ENCODE data around the gene TC2N. TPM values are rescaled to one million over a fixed set of nuclear protein-coding genes. Genes with fewer than 3 reads are reported as not detected.
A peak's percentile ranks its signal among the peaks of the same experiment; 100 is the strongest.
"Not testable (repeated sequence)": the region's sequence is repeated elsewhere in the genome, so short reads cannot be mapped to it uniquely, and the experiment has no call there.

The TC2N gene
- polyA plus RNA-seq, 6 donors from 2014 or later: 0.60 to 16.6 (median 7.4) TPM

DNA sequence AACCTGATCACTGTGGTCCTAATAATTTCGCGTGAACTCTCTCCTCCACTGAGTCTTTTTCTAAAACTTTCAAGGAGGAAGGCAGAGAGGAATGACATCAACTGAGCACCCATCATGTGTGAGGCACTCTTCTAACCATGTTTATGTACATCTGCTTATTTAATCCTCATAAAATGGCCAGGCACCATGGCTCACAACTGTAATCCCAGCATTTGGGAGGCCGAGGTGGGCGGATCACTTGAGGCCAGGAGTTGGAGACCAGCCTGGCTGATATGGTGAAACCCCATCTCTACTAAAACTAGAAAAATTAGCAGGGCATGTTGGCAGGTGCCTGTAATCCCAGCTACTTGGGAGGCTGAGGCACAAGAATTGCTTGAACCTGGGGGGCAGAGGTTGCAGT, 4.1 kb upstream of the TC2N start:
- not testable (repeated sequence) for H3K36me3 Mint-ChIP-seq; H3K27me3 Mint-ChIP-seq; H3K4me3 Mint-ChIP-seq; DNase-seq; H3K9me3 Mint-ChIP-seq; ATAC-seq (ENCODE audit: low read depth in 2 of 2)
- Mint-ChIP-seq H3K27ac (peak overlapping the region in 2 of 6 donors; percentile 35 to 47), H3K4me1 (peaks cover 46 to 70% (median 58%) of the 10 kb centered on the region in 3 donors)

DNA sequence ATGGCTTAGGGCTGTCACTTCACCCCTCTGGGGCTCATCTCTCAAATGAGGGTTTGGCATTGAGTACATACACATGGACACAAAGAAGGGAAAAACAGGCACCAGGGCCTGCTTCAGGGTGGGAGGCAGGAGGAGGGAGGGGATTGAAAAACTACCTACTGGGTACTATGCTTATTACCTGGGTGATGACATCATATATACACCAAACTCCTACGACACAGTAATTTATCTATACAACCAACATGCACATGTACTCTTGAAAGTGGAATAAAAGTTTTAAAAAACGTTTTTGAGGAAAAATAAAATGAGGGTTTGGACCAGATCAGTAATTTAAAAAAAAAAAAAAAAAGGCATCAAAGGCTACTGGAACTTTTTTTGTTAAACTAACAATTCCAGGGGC, 3.6 kb upstream of the TC2N start:
- Mint-ChIP-seq H3K27ac (peak overlapping the region in 1 of 6 donors; percentile 88), H3K4me1 (peaks cover 46 to 71% (median 58%) of the 10 kb centered on the region in 3 donors), H3K27me3 (no peaks in the 10 kb centered on the region), H3K9me3 (peaks cover 0 to 1% (median 0%) of the 10 kb centered on the region in 7 donors), H3K4me3 (no peak overlapping the region), H3K36me3 (no peaks in the 10 kb centered on the region)
- DNase-seq (no peak), ATAC-seq (ENCODE audit: low read depth in 2 of 2) (no peak)

DNA sequence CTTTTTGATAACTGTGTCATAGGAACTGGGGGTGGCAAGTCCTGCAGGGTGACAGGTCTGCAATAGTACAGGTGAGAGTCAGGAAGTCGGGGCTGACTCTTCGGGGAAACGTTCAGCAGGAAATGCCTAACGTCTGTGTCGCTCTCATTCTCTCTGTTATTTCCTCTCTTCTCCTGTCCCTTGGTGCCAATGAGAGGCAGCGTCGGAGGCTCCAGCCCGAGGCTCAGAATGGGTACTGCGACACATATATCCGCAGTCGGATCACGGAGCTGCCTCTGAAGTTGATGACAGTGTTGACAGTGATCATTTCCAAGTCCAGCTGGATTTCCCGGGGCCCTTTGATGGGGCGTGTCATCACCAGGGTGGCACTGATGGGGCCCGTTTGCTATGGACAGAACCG, 2.7 kb upstream of the TC2N start:
- Mint-ChIP-seq H3K36me3 (no peaks in the 10 kb centered on the region), H3K4me3 (peak overlapping the region in 2 of 8 donors; percentile 19 to 76), H3K27ac (peak overlapping the region in 1 of 6 donors; percentile 50)

DNA sequence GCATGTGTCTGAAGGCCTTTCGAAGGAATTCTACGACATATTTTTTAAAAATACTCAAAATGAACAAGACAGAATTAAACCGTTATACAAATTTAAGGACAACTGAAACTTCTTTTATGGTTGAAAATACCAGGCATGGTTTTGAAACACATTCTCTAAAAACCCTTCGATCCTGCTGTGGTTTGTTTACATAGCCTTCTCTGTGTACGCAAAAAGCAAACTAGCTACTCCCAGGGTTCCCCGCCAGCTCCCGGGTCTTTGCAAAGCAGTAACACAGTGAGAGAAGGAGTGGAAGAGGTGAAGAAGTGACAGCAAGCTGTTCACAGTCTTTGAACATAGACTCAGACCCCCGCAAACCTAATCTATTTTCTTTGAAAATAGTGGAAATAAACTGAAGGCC, 2.2 kb upstream of the TC2N start:
- ATAC-seq (ENCODE audit: low read depth in 2 of 2) (no peak), DNase-seq (no peak)
- Mint-ChIP-seq H3K4me1 (peaks cover 42 to 66% (median 46%) of the 10 kb centered on the region in 3 donors), H3K9me3 (peaks cover 0 to 1% (median 0%) of the 10 kb centered on the region in 7 donors), H3K27ac (peak overlapping the region in 2 of 6 donors; percentile 50 to 77), H3K4me3 (peak overlapping the region in 3 of 8 donors; percentile 8 to 76 (median 19)), H3K27me3 (no peaks in the 10 kb centered on the region), H3K36me3 (no peaks in the 10 kb centered on the region)

More for the DNA sequence above, 2.7 kb upstream of the TC2N start:
- peaks cover 42 to 70% (median 50%) of the 10 kb centered on the region in 3 donors for H3K4me1 Mint-ChIP-seq
- DNase-seq (no peak), ATAC-seq (ENCODE audit: low read depth in 2 of 2) (no peak)
- no peaks in the 10 kb centered on the region for H3K27me3 Mint-ChIP-seq
- peaks cover 0 to 1% (median 0%) of the 10 kb centered on the region in 7 donors for H3K9me3 Mint-ChIP-seq

DNA sequence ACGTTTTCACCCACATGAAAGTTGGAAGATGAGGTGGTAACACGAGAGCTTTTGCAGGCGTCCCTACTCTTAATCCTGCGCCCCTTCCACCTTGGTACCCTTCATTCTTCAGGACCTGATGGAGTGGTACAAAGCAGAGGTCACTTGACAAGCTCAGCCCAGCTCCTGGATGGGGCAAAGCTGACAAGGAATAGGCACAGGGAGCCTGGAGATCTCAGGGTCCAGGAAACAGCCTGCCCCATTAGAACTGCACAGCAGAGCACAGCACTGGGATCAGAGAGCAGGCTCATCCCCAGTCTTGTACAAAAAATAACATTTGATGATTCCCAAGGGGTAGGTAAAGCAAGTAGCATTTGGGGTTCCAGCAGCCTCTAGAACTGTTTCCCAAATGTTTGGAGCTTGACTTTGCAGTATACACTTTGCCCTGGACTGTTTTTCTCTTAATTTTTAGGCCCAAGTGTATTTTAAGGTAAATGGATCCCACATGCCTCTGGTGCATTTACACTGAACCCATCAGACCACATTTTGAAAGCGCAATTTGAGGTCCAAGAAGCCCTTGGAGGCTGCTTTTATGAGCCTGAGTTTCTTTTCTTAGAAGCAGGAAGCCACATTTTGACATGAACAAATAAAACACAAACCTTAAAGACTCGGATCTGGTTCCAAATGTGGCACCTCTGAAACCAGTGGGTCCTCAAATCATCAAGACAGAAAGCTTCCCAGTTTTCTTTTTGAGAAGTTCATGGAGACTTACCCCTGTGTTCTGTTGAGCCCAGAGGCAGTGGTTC, 633 bp downstream of the TC2N start:
- Mint-ChIP-seq H3K36me3 (no peaks in the 10 kb centered on the region), H3K4me1 (peaks cover 21 to 52% (median 27%) of the 10 kb centered on the region in 3 donors), H3K9me3 (peaks cover 0 to 1% (median 0%) of the 10 kb centered on the region in 7 donors), H3K27me3 (no peaks in the 10 kb centered on the region), H3K27ac (peak overlapping the region in 1 of 6 donors; percentile 16), H3K4me3 (peak overlapping the region in 3 of 8 donors; percentile 32 to 66 (median 38))
- ATAC-seq (ENCODE audit: low read depth in 2 of 2) (no peak), DNase-seq (no peak)

DNA sequence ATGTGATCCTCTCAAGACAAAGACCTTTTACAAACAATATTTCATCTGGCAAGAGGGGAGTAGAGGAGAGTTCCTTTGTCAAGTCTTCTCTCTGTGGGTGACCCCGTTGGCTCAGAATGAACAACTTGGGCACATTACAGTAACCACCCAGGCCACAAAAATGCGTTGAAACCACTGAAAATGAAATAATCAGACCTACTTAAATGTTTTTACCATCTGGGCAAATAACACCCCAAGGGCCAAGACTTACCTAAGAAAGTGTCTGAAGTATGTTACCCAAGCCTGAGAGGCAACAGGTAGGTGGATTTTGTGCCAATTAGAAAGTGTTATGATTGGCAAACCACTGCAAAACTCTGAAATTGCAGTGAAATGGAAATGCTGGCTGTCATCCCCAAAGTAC, 1.3 kb downstream of the TC2N start:
- Mint-ChIP-seq H3K27me3 (no peaks in the 10 kb centered on the region), H3K4me3 (no peak overlapping the region), H3K9me3 (peaks cover 0 to 1% (median 0%) of the 10 kb centered on the region in 7 donors), H3K4me1 (peaks cover 26 to 51% (median 32%) of the 10 kb centered on the region in 3 donors), H3K27ac (peak overlapping the region in 1 of 6 donors; percentile 56), H3K36me3 (no peaks in the 10 kb centered on the region)
- no peak for ATAC-seq (ENCODE audit: low read depth in 2 of 2)
- DNase-seq: no peak

DNA sequence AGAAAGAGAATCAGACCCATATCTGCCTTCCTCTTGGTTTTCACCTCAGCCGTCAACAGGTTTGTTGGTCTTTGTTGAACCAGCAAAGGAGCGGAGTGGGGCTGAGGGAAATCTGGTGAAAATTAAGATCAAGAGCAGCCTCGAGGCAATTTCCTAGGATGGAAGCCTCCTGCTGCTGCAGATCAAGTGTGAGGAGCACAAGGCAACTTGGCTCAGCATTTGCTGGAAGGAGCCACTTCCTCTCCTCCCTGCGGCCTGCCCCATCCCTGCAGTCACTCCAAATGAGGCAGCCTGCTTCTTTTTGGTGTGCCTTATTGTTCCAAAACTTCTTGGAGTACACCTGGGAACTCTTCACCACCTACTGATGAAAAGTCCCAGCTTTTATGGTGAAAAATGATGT, 4.9 kb downstream of the TC2N start:
- H3K27me3 Mint-ChIP-seq: peaks cover 0 to 5% (median 0%) of the 10 kb centered on the region in 3 donors
- ATAC-seq (ENCODE audit: low read depth in 2 of 2) (no peak), DNase-seq (no peak)
- H3K36me3 Mint-ChIP-seq: no peaks in the 10 kb centered on the region
- H3K9me3 Mint-ChIP-seq: peaks cover 0 to 3% (median 0%) of the 10 kb centered on the region in 7 donors
- H3K4me3 Mint-ChIP-seq: peak overlapping the region in 1 of 8 donors; percentile 1
- peaks cover 16 to 47% (median 27%) of the 10 kb centered on the region in 3 donors for H3K4me1 Mint-ChIP-seq
- peak overlapping the region in 1 of 6 donors; percentile 56 for H3K27ac Mint-ChIP-seq

DNA sequence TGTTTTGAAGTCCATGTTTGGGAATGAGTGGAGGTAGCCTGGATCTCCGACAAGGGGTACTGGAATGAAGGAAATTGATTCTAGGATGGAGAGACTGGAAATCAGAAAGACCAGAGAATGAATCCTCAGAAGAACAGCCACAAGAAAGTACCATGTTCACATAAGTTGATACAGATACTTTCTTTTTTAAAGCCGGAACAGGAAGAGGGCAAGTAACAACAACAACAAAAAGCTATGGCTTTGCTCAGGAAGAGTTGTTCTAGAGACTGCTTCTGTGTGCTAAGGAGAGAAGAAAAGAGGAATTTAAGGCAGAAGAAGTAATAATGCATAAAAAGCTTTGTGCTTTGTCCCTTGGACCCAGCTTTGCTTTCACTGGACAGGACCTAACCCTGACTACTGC, 6.2 kb downstream of the TC2N start:
- H3K27me3 Mint-ChIP-seq: peaks cover 0 to 5% (median 0%) of the 10 kb centered on the region in 3 donors
- DNase-seq: no peak
- peaks cover 0 to 3% (median 0%) of the 10 kb centered on the region in 7 donors for H3K9me3 Mint-ChIP-seq
- no peaks in the 10 kb centered on the region for H3K36me3 Mint-ChIP-seq
- ATAC-seq (ENCODE audit: low read depth in 2 of 2): no peak
- peaks cover 10 to 35% (median 20%) of the 10 kb centered on the region in 3 donors for H3K4me1 Mint-ChIP-seq
- H3K4me3 Mint-ChIP-seq: peak overlapping the region in 4 of 8 donors; percentile 9 to 89 (median 33)
- H3K27ac Mint-ChIP-seq: peak overlapping the region; percentile 21 to 94 (median 44)

DNA sequence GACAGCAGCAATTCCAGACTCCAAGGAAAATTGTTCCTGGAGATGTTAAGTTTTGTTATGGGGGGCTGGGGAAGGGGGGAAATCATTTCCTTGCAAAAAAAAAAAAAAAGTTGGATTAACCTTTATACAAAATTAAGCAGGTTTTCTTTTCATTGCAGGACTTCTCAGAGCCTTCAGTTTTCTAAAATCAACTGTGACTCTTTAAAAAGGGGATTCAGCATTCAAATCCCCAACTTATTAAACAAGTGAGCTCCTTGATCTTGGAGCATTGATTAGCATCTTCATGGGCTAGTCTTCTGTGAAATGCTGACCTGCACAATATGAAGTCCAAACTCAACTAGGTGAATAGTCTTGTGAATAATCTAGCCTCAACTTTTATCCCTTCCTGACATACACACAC, 7.1 kb downstream of the TC2N start:
- no peak for DNase-seq
- Mint-ChIP-seq H3K4me3 (no peak overlapping the region), H3K9me3 (peaks cover 0 to 3% (median 0%) of the 10 kb centered on the region in 7 donors), H3K27ac (peak overlapping the region in 2 of 6 donors; percentile 53 to 73), H3K36me3 (no peaks in the 10 kb centered on the region), H3K4me1 (peaks cover 10 to 35% (median 20%) of the 10 kb centered on the region in 3 donors), H3K27me3 (peaks cover 0 to 5% (median 0%) of the 10 kb centered on the region in 3 donors)
- ATAC-seq (ENCODE audit: low read depth in 2 of 2): no peak

DNA sequence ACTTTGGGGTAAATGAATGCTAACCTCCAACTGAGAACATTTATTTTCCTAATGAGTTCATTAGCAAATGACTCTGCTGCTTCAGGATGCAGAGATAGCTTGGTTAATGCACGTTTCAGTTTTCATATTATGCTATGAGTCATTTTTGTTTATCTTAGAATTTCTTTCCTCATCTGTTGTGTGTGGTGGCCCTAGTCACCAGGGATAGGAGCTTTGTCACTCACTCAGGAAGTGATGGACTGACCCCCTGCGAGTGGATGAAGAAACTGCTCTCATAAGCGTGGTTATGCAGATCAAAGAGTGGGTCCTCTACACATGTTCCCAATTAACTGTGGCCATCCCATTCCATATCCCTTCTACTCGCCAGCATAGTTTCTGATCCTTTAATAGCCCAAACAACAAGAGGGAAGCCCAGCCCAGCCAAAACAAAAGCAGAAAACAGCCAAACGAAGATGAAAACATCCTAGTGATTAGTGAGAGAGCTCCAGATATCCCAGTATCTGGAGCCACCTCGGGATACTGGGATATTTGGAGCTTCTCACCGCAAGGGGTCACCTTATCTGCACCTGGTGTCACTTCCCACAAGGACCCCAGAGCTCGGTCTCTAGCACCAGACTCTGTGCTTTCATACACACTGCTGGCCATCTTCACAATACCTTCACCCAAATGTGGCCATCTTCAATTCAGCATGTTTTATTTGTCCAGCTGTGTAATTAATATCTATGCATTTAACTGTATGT, 8.6 kb downstream of the TC2N start:
- Mint-ChIP-seq H3K27ac (no peak overlapping the region), H3K4me1 (peaks cover 10 to 35% (median 20%) of the 10 kb centered on the region in 3 donors), H3K27me3 (peaks cover 0 to 5% (median 0%) of the 10 kb centered on the region in 3 donors), H3K9me3 (peaks cover 0 to 3% (median 0%) of the 10 kb centered on the region in 7 donors), H3K36me3 (no peaks in the 10 kb centered on the region), H3K4me3 (no peak overlapping the region)
- ATAC-seq (ENCODE audit: low read depth in 2 of 2) (no peak), DNase-seq (no peak)

DNA sequence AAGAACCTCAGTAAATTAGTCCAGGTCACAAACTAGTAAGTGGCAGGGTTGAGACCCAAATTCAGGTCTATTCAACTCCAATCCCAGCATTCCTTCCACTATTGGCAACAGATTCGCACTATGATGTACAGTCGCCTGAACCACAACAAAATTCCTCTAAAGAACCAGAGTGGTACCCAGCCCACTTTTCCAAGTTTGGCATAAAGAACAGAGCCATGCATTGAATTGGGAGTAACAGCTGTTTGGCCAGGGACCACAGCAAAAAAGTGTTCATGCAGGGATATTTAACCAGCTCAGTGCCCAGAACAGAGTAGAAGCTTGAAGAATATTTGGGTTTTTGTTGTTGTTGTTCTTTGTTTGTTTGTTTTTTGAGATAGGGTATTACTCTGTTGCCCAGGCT, 9.7 kb downstream of the TC2N start:
- Mint-ChIP-seq H3K4me3 (no peak overlapping the region), H3K9me3 (peaks cover 0 to 3% (median 0%) of the 10 kb centered on the region in 7 donors), H3K36me3 (no peaks in the 10 kb centered on the region), H3K4me1 (peaks cover 12 to 41% (median 21%) of the 10 kb centered on the region in 3 donors), H3K27ac (no peak overlapping the region), H3K27me3 (peaks cover 0 to 5% (median 0%) of the 10 kb centered on the region in 3 donors)
- ATAC-seq (ENCODE audit: low read depth in 2 of 2) (no peak), DNase-seq (no peak)

DNA sequence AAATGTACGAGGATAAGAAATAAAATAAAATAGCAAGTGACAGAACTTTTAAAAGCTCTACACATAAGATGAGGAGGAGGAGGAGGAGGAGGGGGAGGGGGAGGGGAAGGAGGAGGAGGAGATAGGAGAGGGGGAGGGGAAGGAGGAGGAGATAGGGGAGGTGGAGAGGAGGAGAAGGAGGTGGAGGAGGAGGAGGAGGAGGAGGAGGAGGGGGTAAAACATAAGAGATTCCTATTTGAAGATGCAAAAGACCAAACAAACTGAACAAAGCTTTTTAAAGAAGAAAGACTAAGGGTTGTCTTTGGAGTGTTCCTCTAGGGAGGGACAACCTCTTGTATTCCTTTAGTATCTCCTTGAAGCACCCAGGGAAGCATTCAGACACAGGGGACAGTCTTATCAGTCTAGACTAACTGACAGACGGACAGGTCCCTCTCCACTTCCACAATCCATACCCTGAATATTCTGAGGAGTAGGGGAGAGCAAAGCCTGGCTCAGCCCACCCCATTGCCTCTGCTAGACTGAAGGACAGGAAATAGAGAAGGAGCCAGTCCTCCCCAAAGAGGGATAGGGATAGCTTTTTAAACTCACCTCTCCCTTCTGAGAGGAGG, 12.9 kb downstream of the TC2N start:
- H3K27me3 Mint-ChIP-seq: peaks cover 0 to 3% (median 0%) of the 10 kb centered on the region in 3 donors
- no peaks in the 10 kb centered on the region for H3K9me3 Mint-ChIP-seq
- peaks cover 10 to 34% (median 17%) of the 10 kb centered on the region in 3 donors for H3K4me1 Mint-ChIP-seq
- H3K4me3 Mint-ChIP-seq: no peak overlapping the region
- ATAC-seq (ENCODE audit: low read depth in 2 of 2): no peak
- DNase-seq: no peak
- no peak overlapping the region for H3K27ac Mint-ChIP-seq
- no peaks in the 10 kb centered on the region for H3K36me3 Mint-ChIP-seq

DNA sequence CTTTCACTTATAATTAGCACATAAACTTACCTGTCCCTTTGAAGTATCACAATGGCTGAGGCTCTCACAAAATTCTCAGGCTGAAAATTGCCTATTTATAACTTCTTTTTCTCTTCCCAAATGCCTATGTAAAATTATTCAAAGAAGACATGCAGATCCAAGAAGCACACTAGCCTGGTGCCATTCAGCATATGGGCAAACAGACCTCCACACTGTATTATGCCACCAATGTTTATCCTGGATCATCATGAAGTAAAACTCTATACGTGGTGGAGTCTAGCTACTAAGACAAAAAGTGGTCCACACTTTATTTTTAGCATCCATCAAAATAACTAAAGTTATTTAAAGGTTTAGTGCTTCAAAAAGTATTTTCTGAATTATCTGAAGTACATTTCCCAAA, 15.8 kb downstream of the TC2N start:
- Mint-ChIP-seq H3K27ac (peak overlapping the region in 1 of 6 donors; percentile 78), H3K27me3 (no peaks in the 10 kb centered on the region), H3K4me1 (peaks cover 19 to 46% (median 33%) of the 10 kb centered on the region in 3 donors), H3K9me3 (no peaks in the 10 kb centered on the region), H3K4me3 (peak overlapping the region in 1 of 8 donors; percentile 21), H3K36me3 (no peaks in the 10 kb centered on the region)
- DNase-seq (no peak), ATAC-seq (ENCODE audit: low read depth in 2 of 2) (no peak)
